ENCODE measurements around the gene PLEKHO2. TPM values are rescaled to one million over a fixed set of nuclear protein-coding genes. Genes with fewer than 3 reads are reported as not detected.
A peak's percentile ranks its signal among the peaks of the same experiment; 100 is the strongest.
"Not testable (repeated sequence)": the region's sequence is repeated elsewhere in the genome, so short reads cannot be mapped to it uniquely, and the experiment has no call there.

Gene PLEKHO2, protein sequence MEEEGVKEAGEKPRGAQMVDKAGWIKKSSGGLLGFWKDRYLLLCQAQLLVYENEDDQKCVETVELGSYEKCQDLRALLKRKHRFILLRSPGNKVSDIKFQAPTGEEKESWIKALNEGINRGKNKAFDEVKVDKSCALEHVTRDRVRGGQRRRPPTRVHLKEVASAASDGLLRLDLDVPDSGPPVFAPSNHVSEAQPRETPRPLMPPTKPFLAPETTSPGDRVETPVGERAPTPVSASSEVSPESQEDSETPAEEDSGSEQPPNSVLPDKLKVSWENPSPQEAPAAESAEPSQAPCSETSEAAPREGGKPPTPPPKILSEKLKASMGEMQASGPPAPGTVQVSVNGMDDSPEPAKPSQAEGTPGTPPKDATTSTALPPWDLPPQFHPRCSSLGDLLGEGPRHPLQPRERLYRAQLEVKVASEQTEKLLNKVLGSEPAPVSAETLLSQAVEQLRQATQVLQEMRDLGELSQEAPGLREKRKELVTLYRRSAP
- 10 to 100 TPM; 14.3 to 15.3 TPM for total RNA-seq

- Mint-ChIP-seq H3K9me3 (no peaks in the 10 kb centered on the region), H3K36me3 (ENCODE audit: insufficient read depth in 2 of 2) (peaks cover 0 to 10% of the 10 kb centered on the region in 2 donors), H3K4me3 (peak within 1 kb of the TSS; percentile 81 to 96), H3K4me1 (ENCODE audit: low read depth) (peaks cover 67% of the 10 kb centered on the region), H3K27ac (peak within 1 kb of the TSS; percentile 84), H3K27me3 (ENCODE audit: low read depth) (no peaks in the 10 kb centered on the region)
- peak; percentile 89 to 93 for DNase-seq
- peak; percentile 81 to 84 for ATAC-seq (replicated peaks in 1 of 2)
Measured at GRCh38 chr15:64841344-64842095, at the start of gene PLEKHO2. Gene PLEKHO2 (plus strand): TSS chr15:64841915. CDS start chr15:64842017, 102 bp downstream.

- Mint-ChIP-seq H3K27ac (no peak overlapping the region), H3K36me3 (ENCODE audit: insufficient read depth in 2 of 2) (no peaks in the 10 kb centered on the region), H3K27me3 (ENCODE audit: low read depth) (no peaks in the 10 kb centered on the region)
Measured at GRCh38 chr15:64792282-64792681, 49.4 kb upstream of the PLEKHO2 start.

DNA sequence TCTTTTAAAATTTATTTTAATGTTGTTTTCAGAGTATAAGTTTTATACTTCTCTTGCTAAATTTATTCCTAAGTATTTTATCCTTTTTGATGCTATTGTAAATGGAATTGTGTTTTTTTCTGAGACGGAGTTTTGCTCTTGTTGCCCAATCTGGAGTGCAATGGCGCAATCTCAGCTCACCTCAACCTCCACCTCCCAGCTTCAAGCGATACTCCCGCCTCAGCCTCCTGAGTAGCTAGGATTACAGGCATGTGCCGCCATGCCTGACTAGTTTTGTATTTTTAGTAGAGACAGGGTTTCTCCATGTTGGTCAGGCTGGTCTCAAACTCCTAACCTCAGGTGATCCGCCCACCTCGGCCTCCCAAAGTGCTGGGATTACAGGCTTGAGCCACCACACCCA, 46.4 kb upstream of the PLEKHO2 start:
- H3K4me3 Mint-ChIP-seq; DNase-seq; H3K9me3 Mint-ChIP-seq; H3K27me3 Mint-ChIP-seq (ENCODE audit: low read depth); H3K4me1 Mint-ChIP-seq (ENCODE audit: low read depth); H3K36me3 Mint-ChIP-seq (ENCODE audit: insufficient read depth in 2 of 2); H3K27ac Mint-ChIP-seq; ATAC-seq (replicated peaks in 1 of 2): not testable (repeated sequence)

More at GRCh38 chr15:64792282-64792681, 49.4 kb upstream of the PLEKHO2 start:
- no peak overlapping the region for H3K4me3 Mint-ChIP-seq
- DNase-seq = no peak
- no peaks in the 10 kb centered on the region for H3K9me3 Mint-ChIP-seq
- no peak for ATAC-seq (replicated peaks in 1 of 2)
- H3K4me1 Mint-ChIP-seq (ENCODE audit: low read depth) = no peaks in the 10 kb centered on the region

DNA sequence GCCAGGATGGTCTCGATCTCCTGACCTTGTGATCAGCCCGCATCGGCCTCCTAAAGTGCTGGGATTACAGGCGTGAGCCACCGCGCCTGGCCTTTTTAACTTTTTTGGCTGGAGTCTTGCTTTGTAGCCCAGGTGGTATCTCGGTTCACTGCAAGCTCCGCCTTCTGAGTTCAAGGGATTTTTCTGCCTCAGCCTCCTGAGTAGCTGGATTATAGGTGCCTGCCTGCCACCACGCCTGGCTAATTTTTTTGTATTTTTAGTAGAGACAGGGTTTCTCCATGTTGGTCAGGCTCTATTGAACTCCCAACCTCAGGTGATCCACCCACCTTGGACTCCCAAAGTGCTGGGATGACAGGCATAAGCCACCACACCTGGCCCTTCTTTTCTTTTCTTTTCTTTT, 45.8 kb upstream of the PLEKHO2 start:
- not testable (repeated sequence) for H3K4me3 Mint-ChIP-seq; H3K27me3 Mint-ChIP-seq (ENCODE audit: low read depth); DNase-seq; H3K36me3 Mint-ChIP-seq (ENCODE audit: insufficient read depth in 2 of 2); ATAC-seq (replicated peaks in 1 of 2); H3K27ac Mint-ChIP-seq; H3K4me1 Mint-ChIP-seq (ENCODE audit: low read depth); H3K9me3 Mint-ChIP-seq

- H3K27me3 Mint-ChIP-seq (ENCODE audit: low read depth); H3K27ac Mint-ChIP-seq; H3K4me3 Mint-ChIP-seq; H3K4me1 Mint-ChIP-seq (ENCODE audit: low read depth); H3K9me3 Mint-ChIP-seq; ATAC-seq (replicated peaks in 1 of 2); DNase-seq; H3K36me3 Mint-ChIP-seq (ENCODE audit: insufficient read depth in 2 of 2): not testable (repeated sequence)
Measured at GRCh38 chr15:64798905-64799304, 42.8 kb upstream of the PLEKHO2 start.

- no peaks in the 10 kb centered on the region for H3K9me3 Mint-ChIP-seq
- no peak overlapping the region for H3K27ac Mint-ChIP-seq
- no peaks in the 10 kb centered on the region for H3K27me3 Mint-ChIP-seq (ENCODE audit: low read depth)
- ATAC-seq (replicated peaks in 1 of 2) = no peak
- H3K4me1 Mint-ChIP-seq (ENCODE audit: low read depth) = no peaks in the 10 kb centered on the region
- no peak for DNase-seq
- no peak overlapping the region for H3K4me3 Mint-ChIP-seq
- H3K36me3 Mint-ChIP-seq (ENCODE audit: insufficient read depth in 2 of 2) = no peaks in the 10 kb centered on the region
Measured at GRCh38 chr15:64800476-64800875, 41.2 kb upstream of the PLEKHO2 start.

DNA sequence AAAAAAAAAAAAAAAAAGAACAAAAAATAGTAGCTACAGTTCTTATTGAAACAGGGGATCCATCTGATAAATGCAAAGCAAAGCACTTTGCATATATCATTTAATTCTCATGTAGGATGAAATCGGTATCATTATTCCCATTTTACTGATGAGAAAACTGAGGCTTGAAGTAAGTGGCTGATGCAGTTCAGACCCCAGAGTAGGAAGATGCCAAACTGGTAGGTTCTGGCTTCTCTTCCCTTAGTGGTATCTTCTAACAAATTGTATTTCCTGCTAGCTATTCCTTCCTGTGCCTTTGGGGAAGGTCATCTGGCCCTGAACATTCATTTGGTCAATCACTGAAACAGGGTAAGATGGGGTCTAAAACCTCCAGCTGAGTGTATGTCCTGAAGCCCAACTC, 38.2 kb upstream of the PLEKHO2 start:
- H3K4me1 Mint-ChIP-seq (ENCODE audit: low read depth) = no peaks in the 10 kb centered on the region
- H3K27me3 Mint-ChIP-seq (ENCODE audit: low read depth) = no peaks in the 10 kb centered on the region
- no peak overlapping the region for H3K4me3 Mint-ChIP-seq
- no peak for DNase-seq
- no peak overlapping the region for H3K27ac Mint-ChIP-seq
- no peaks in the 10 kb centered on the region for H3K36me3 Mint-ChIP-seq (ENCODE audit: insufficient read depth in 2 of 2)
- ATAC-seq (replicated peaks in 1 of 2) = no peak
- no peaks in the 10 kb centered on the region for H3K9me3 Mint-ChIP-seq

GRCh38 chr15:64804619-64805018, 37.1 kb upstream of the PLEKHO2 start:
- ATAC-seq (replicated peaks in 1 of 2) = no peak
- no peaks in the 10 kb centered on the region for H3K9me3 Mint-ChIP-seq
- DNase-seq = no peak
- no peaks in the 10 kb centered on the region for H3K4me1 Mint-ChIP-seq (ENCODE audit: low read depth)
- no peak overlapping the region for H3K27ac Mint-ChIP-seq
- no peaks in the 10 kb centered on the region for H3K27me3 Mint-ChIP-seq (ENCODE audit: low read depth)
- no peaks in the 10 kb centered on the region for H3K36me3 Mint-ChIP-seq (ENCODE audit: insufficient read depth in 2 of 2)
- H3K4me3 Mint-ChIP-seq = no peak overlapping the region

- no peak overlapping the region for H3K27ac Mint-ChIP-seq
- no peaks in the 10 kb centered on the region for H3K36me3 Mint-ChIP-seq (ENCODE audit: insufficient read depth in 2 of 2)
- no peak overlapping the region for H3K4me3 Mint-ChIP-seq
Measured at GRCh38 chr15:64806509-64806908, 35.2 kb upstream of the PLEKHO2 start.

GRCh38 chr15:64807051-64807749, 34.5 kb upstream of the PLEKHO2 start:
- no peaks in the 10 kb centered on the region for H3K9me3 Mint-ChIP-seq
- no peaks in the 10 kb centered on the region for H3K36me3 Mint-ChIP-seq (ENCODE audit: insufficient read depth in 2 of 2)
- no peaks in the 10 kb centered on the region for H3K4me1 Mint-ChIP-seq (ENCODE audit: low read depth)
- H3K4me3 Mint-ChIP-seq = no peak overlapping the region
- H3K27me3 Mint-ChIP-seq (ENCODE audit: low read depth) = no peaks in the 10 kb centered on the region
- ATAC-seq (replicated peaks in 1 of 2) (no peak), DNase-seq (no peak)
- no peak overlapping the region for H3K27ac Mint-ChIP-seq

More at GRCh38 chr15:64806509-64806908, 35.2 kb upstream of the PLEKHO2 start:
- Mint-ChIP-seq H3K27me3 (ENCODE audit: low read depth) (no peaks in the 10 kb centered on the region), H3K4me1 (ENCODE audit: low read depth) (no peaks in the 10 kb centered on the region), H3K9me3 (no peaks in the 10 kb centered on the region)
- DNase-seq (no peak), ATAC-seq (replicated peaks in 1 of 2) (no peak)

DNA sequence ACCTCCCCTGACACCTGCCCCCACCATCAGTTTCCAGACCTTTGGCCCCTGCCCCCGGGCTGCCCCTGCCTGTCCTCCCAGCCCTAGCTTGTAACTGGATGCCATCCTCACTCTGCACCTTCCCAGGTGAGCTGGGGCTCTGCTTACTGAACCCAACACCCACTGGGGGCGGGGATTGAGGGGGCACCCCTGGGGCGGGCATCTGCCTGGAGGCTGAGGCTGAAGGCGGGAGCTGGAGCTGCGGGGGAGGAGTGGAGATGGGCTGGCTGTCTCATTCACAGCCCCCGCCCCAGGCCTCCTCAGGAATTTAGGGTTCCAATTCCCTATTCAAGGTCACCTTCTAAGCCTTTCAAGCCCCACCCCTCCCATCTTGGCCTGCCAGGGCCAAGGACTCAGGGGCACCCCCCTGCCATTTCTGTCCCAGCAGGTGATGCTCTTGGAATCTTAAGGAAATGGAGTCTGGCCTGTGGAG, 33.9 kb upstream of the PLEKHO2 start:
- DNase-seq (no peak), ATAC-seq (replicated peaks in 1 of 2) (no peak)
- Mint-ChIP-seq H3K27me3 (ENCODE audit: low read depth) (no peaks in the 10 kb centered on the region), H3K9me3 (no peaks in the 10 kb centered on the region), H3K4me1 (ENCODE audit: low read depth) (no peaks in the 10 kb centered on the region), H3K27ac (no peak overlapping the region), H3K36me3 (ENCODE audit: insufficient read depth in 2 of 2) (no peaks in the 10 kb centered on the region), H3K4me3 (no peak overlapping the region)

GRCh38 chr15:64808785-64809453, 32.8 kb upstream of the PLEKHO2 start:
- DNase-seq (no peak), ATAC-seq (replicated peaks in 1 of 2) (no peak)
- H3K4me3 Mint-ChIP-seq = no peak overlapping the region
- no peaks in the 10 kb centered on the region for H3K36me3 Mint-ChIP-seq (ENCODE audit: insufficient read depth in 2 of 2)
- no peak overlapping the region for H3K27ac Mint-ChIP-seq
- no peaks in the 10 kb centered on the region for H3K27me3 Mint-ChIP-seq (ENCODE audit: low read depth)
- H3K4me1 Mint-ChIP-seq (ENCODE audit: low read depth) = no peaks in the 10 kb centered on the region
- H3K9me3 Mint-ChIP-seq = no peaks in the 10 kb centered on the region

Data from activated T-cell treated with anti-CD3 and anti-CD28 coated beads, Interleukin-2, amount 50 U/mL, for 72 hours (primary cell).